OCI-LY3 (cell line): ENCODE measurements around the gene GDPD5.

Source experiments
- H2AFZ ChIP-seq: fragments of 200-600, 300-600 bp; shearing (Covaris generic); 2 replicates; pipeline ENCODE4 v1.6.0; 2014; ENCODE audit warnings: antibody characterized with exemption, low read depth, low read length
- H3K27ac ChIP-seq: fragments of 200-600, 300-600 bp; sonication (generic); 2 replicates; pipeline ENCODE4 v1.5.1; 2014; ENCODE audit warnings: mild to moderate bottlenecking, low read length, moderate library complexity, mixed read lengths
- H3K27me3 ChIP-seq: fragments of 200-600, 300-600 bp; sonication (generic); 2 replicates; pipeline ENCODE4 v1.6.1; 2014; ENCODE audit warnings: low read depth, low read length, mixed read lengths
- H3K36me3 ChIP-seq: fragments of 200-600, 300-600 bp; sonication (generic); replicated peaks from 2 replicates; pipeline ENCODE3; 2014; ENCODE audit warnings: low read depth, low read length, mixed read lengths
- H3K4me1 ChIP-seq: fragments of 300-600, 200-600 bp; sonication (generic); 2 replicates; pipeline ENCODE4 v1.6.1; 2014; ENCODE audit warnings: low read length, mixed read lengths
- H3K4me2 ChIP-seq: fragments of 200-600, 300-600 bp; sonication (generic); 2 replicates; pipeline ENCODE4 v1.6.1; 2014; ENCODE audit warnings: low read length, mixed read lengths
- H3K4me3 ChIP-seq: fragments of 300-600, 200-600 bp; sonication (generic); 2 replicates; pipeline ENCODE4 v1.5.1; 2014; ENCODE audit warnings: antibody characterized with exemption, mild to moderate bottlenecking, low read length, moderate library complexity
- H3K79me2 ChIP-seq: fragments of 300-600, 200-600 bp; shearing (Covaris generic); 2 replicates; pipeline ENCODE4 v1.6.1; 2014; ENCODE audit warnings: mild to moderate bottlenecking, low read length, mixed read lengths
- H3K9ac ChIP-seq: fragments of 300-600, 200-600 bp; shearing (Covaris generic); 2 replicates; pipeline ENCODE4 v1.6.0; 2014; ENCODE audit warnings: mild to moderate bottlenecking, low read length, moderate library complexity
- H3K9me3 ChIP-seq: fragments of 200-600, 300-600 bp; shearing (Covaris generic); 2 replicates; pipeline ENCODE4 v1.6.1; 2014; ENCODE audit warnings: low read length, mixed read lengths; ENCODE audit not compliant: insufficient read depth
- H4K20me1 ChIP-seq: fragments of 200-600, 300-600 bp; sonication (generic); 2 replicates; pipeline ENCODE4 v1.6.1; 2016; ENCODE audit warnings: low read length, mixed read lengths; ENCODE audit not compliant: insufficient read depth
- EZH2phosphoT487 ChIP-seq: fragments of 200-600 bp; shearing (Covaris generic); IDR thresholded peaks from 2 replicates; pipeline ENCODE4 v1.6.1; 2018; ENCODE audit warnings: antibody characterized with exemption, mixed run types, low read depth
- TF ChIP-seq, protein P1 (sequence below): fragments of 200-600, 300-600 bp; sonication (generic); IDR thresholded peaks from 2 replicates; pipeline ENCODE4 v1.5.1; 2014; ENCODE audit warnings: antibody characterized with exemption, low read length, low read depth

Gene GDPD5

DNA sequence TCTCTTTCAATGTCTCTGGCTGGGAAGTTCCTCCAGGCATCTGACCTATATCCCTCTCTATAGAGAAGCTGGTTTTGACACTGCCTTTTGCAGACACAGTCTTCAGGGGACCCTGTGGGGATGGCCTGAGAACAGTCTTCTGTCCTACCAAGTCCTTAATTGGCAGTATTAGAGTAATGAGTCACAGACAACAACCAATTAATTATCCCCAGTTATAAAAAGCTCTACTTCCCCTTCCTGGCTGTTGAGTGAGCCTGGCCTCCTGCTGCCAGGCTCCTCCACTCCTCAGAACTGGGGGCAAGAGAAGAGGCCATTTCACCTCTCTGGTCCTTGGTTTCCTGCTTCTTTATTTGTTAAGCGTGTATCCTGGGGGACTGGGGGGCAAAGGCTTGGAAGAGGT lies 51.5 kb downstream of the GDPD5 start:
- no peak for TF ChIP-seq EZH2phosphoT487
- TF ChIP-seq, protein P1, sequence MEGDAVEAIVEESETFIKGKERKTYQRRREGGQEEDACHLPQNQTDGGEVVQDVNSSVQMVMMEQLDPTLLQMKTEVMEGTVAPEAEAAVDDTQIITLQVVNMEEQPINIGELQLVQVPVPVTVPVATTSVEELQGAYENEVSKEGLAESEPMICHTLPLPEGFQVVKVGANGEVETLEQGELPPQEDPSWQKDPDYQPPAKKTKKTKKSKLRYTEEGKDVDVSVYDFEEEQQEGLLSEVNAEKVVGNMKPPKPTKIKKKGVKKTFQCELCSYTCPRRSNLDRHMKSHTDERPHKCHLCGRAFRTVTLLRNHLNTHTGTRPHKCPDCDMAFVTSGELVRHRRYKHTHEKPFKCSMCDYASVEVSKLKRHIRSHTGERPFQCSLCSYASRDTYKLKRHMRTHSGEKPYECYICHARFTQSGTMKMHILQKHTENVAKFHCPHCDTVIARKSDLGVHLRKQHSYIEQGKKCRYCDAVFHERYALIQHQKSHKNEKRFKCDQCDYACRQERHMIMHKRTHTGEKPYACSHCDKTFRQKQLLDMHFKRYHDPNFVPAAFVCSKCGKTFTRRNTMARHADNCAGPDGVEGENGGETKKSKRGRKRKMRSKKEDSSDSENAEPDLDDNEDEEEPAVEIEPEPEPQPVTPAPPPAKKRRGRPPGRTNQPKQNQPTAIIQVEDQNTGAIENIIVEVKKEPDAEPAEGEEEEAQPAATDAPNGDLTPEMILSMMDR: no peak
- Histone ChIP-seq H3K9me3 (no peaks in the 10 kb centered on the region), H3K36me3 (no peaks in the 10 kb centered on the region), H3K79me2 (no peaks in the 10 kb centered on the region), H3K4me2 (no peak overlapping the region), H3K9ac (no peak overlapping the region), H3K27me3 (0 out of 2 replicates have a peak, but pooled peaks cover 4% of the 10 kb centered on the region), H3K4me1 (peaks cover 20% of the 10 kb centered on the region; the same call in 1 of the 2 replicates), H4K20me1 (no peaks in the 10 kb centered on the region), H3K4me3 (no peak overlapping the region), H3K27ac (no peak overlapping the region), H2AFZ (no peak overlapping the region)

DNA sequence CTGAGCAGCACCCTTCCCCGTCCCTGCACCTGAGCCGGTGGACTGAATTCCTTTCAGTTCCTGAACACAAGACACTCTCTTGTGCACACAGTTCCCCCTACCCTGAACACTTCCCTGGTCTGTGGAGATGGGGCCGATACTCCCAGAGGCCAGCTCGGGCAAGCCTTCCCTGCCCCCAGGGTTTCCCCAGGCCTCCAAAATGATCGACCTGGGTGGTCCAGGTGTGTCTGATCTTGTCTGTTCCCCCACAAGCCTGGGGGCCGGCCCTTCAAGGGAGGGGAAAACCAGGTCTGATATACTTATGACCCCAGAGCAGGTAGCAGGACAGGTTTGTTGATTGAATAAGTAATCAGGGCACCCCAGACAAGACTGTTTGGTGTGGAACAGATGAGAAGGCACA lies 52.1 kb downstream of the GDPD5 start:
- no peaks in the 10 kb centered on the region for H3K9me3 ChIP-seq
- H2AFZ ChIP-seq: no peak overlapping the region
- H3K27ac ChIP-seq: no peak overlapping the region
- no peaks in the 10 kb centered on the region for H3K79me2 ChIP-seq
- H3K27me3 ChIP-seq: 0 out of 2 replicates have a peak, but pooled peaks cover 4% of the 10 kb centered on the region
- no peak overlapping the region for H3K9ac ChIP-seq
- no peak overlapping the region for H3K4me2 ChIP-seq
- H3K4me1 ChIP-seq: peaks cover 20% of the 10 kb centered on the region; the same call in 1 of the 2 replicates
- H4K20me1 ChIP-seq: no peaks in the 10 kb centered on the region
- no peak for TF ChIP-seq EZH2phosphoT487
- TF ChIP-seq, protein P1: no peak
- H3K36me3 ChIP-seq: no peaks in the 10 kb centered on the region
- H3K4me3 ChIP-seq: no peak overlapping the region

DNA sequence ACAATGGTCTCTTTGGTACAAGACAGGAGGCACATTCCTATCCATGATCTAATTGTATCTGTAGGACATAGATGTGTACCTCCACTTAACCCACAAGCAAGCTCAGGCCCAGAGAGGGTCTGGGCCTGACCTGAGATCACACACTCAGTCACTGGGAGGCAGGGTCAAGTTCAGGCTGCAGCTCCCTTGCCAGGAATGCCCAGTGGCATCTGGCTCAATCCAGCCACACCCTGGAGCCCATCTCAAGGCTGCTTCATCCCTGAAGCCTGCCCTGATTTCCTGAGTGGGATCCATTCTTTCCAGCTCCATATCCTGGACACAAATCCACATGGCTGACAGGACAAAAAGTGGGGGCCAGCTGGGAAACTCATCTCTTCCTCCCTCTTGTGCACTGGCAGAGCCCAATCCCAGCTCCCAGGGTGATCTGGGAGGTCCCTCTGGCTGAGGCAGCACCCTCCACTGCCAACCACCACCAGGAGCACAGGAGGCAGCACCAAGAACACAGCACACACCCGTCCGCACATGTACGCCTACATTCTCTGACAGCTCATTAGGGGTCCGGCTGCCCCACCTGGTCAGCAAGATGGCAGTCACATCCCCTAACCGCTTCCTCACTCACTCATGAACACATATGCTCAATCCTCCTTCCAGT lies 53.5 kb downstream of the GDPD5 start:
- TF ChIP-seq, protein P1: no peak
- TF ChIP-seq EZH2phosphoT487: no peak
- Histone ChIP-seq H3K9me3 (no peaks in the 10 kb centered on the region), H3K79me2 (no peaks in the 10 kb centered on the region), H3K4me2 (no peak overlapping the region), H3K4me3 (no peak overlapping the region), H4K20me1 (no peaks in the 10 kb centered on the region), H3K27me3 (0 out of 2 replicates have a peak, but pooled peaks cover 4% of the 10 kb centered on the region), H2AFZ (no peak overlapping the region), H3K9ac (no peak overlapping the region), H3K36me3 (no peaks in the 10 kb centered on the region), H3K27ac (no peak overlapping the region), H3K4me1 (peaks cover 20% of the 10 kb centered on the region; the same call in 1 of the 2 replicates)

DNA sequence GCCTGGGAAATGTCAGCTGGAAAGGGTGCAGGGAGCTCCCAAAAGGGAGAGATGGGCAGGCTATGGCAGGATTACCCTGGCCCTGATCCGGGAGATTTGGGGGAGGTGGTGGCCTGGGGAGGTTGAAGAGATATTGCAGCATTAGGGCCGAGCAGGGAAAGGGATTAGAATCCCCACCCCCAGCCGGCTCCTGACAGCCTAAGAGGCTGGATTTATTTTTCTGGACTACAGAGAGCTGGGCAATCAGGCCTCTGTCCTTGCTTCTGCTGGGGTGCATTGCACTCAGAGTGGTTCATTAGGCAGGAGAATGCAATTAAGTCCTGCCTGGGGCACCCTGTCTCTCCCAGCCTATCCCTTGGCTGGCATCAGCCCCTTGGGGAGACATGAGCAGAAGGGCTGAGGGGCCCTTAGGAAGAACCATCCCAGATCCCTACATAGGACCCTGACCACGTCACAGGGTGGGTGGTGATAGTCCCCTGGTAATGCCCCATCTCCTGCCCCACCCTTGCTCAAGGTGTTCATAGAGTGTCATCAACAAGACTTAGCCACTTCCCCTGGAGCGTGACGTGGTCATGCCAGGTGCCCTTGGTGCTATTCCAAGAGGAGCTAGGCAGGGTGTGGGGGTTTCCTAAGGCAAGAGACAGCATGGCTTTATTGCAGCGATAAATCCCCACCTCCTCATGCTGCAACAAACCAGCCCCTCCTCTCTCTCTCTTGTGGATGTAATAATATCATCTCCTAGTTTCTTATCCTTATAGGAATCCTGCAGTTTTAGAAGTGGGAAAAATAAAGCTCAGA lies 54.4 kb downstream of the GDPD5 start:
- H3K9me3 ChIP-seq: no peaks in the 10 kb centered on the region
- H3K4me1 ChIP-seq: peaks cover 20% of the 10 kb centered on the region; the same call in 1 of the 2 replicates
- H3K27ac ChIP-seq: no peak overlapping the region
- no peak overlapping the region for H3K4me3 ChIP-seq
- H3K27me3 ChIP-seq: 0 out of 2 replicates have a peak, but pooled peaks cover 4% of the 10 kb centered on the region
- H3K4me2 ChIP-seq: no peak overlapping the region
- no peaks in the 10 kb centered on the region for H4K20me1 ChIP-seq
- TF ChIP-seq, protein P1: no peak
- TF ChIP-seq EZH2phosphoT487: no peak
- no peaks in the 10 kb centered on the region for H3K79me2 ChIP-seq
- H3K36me3 ChIP-seq: no peaks in the 10 kb centered on the region
- H3K9ac ChIP-seq: no peak overlapping the region
- H2AFZ ChIP-seq: no peak overlapping the region
